Osteocyte (in vitro differentiated cells): ENCODE measurements around the gene DENND5B. TPM values are rescaled to one million over a fixed set of nuclear protein-coding genes. Genes with fewer than 3 reads are reported as not detected.

Source experiments
- DNase-seq: peaks from one replicate; pipeline ENCODE4 v3.0.0; 2021; ENCODE audit warnings: mixed read lengths; ENCODE audit not compliant: unreplicated experiment; ENCODE audit errors: extremely low spot score
- H3K27ac Mint-ChIP-seq: one replicate; pipeline ENCODE4 v1.8.0; 2021; ENCODE audit warnings: mild to moderate bottlenecking, mixed read lengths; ENCODE audit not compliant: unreplicated experiment
- H3K27me3 Mint-ChIP-seq: one replicate; pipeline ENCODE4 v1.8.0; 2021; ENCODE audit warnings: mixed read lengths; ENCODE audit not compliant: unreplicated experiment
- H3K36me3 Mint-ChIP-seq: one replicate; pipeline ENCODE4 v1.8.0; 2021; ENCODE audit warnings: mixed read lengths; ENCODE audit not compliant: unreplicated experiment
- H3K4me1 Mint-ChIP-seq: one replicate; pipeline ENCODE4 v1.8.0; 2021; ENCODE audit warnings: mixed read lengths; ENCODE audit not compliant: unreplicated experiment
- H3K4me3 Mint-ChIP-seq: one replicate; pipeline ENCODE4 v1.8.0; 2021; ENCODE audit warnings: mild to moderate bottlenecking, moderate library complexity, mixed read lengths; ENCODE audit not compliant: unreplicated experiment
- H3K9me3 Mint-ChIP-seq: one replicate; pipeline ENCODE4 v1.8.0; 2021; ENCODE audit warnings: mixed read lengths; ENCODE audit not compliant: unreplicated experiment
- total RNA-seq: library from RNA; stranded (reverse); gene quantifications from 2 replicates; pipeline ENCODE4 v1.2.1, GENCODE V29; 2021
- TF ChIP-seq, protein P1 (sequence below): fragments of 200-600 bp; sonication (generic); IDR thresholded peaks from 2 replicates; pipeline ENCODE4 v1.5.0; 2021; ENCODE audit warnings: antibody characterized with exemption, mild to moderate bottlenecking, moderate library complexity

The DENND5B gene
- total RNA-seq, 1 donor from 2014 or later: 17.8 TPM

DNA sequence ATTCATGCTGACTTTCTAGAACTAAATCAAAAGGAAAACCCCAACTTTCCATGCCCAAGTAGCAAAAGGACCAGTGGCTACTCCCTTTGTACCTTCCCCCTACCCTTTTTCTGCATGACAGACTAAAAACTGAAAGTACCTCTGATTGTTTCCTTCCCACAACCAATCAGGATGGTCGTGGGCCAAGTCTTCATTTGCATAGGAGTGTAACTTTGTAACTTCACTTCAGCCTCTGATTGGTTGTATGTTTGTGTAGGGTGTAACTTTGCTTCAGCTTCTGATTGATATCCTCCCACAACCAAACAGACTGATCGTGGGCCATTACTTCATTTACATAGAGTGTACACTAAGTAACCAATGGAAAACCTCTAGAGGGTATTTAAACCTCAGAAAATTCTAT, 96.5 kb downstream of the DENND5B start:
- Mint-ChIP-seq H3K36me3 (peaks cover 13% of the 10 kb centered on the region), H3K4me1 (peaks cover 65% of the 10 kb centered on the region), H3K27me3 (no peaks in the 10 kb centered on the region), H3K27ac (no peak overlapping the region), H3K9me3 (no peaks in the 10 kb centered on the region), H3K4me3 (no peak overlapping the region)
- DNase-seq: no peak
- TF ChIP-seq, protein P1, sequence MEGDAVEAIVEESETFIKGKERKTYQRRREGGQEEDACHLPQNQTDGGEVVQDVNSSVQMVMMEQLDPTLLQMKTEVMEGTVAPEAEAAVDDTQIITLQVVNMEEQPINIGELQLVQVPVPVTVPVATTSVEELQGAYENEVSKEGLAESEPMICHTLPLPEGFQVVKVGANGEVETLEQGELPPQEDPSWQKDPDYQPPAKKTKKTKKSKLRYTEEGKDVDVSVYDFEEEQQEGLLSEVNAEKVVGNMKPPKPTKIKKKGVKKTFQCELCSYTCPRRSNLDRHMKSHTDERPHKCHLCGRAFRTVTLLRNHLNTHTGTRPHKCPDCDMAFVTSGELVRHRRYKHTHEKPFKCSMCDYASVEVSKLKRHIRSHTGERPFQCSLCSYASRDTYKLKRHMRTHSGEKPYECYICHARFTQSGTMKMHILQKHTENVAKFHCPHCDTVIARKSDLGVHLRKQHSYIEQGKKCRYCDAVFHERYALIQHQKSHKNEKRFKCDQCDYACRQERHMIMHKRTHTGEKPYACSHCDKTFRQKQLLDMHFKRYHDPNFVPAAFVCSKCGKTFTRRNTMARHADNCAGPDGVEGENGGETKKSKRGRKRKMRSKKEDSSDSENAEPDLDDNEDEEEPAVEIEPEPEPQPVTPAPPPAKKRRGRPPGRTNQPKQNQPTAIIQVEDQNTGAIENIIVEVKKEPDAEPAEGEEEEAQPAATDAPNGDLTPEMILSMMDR: no peak

DNA sequence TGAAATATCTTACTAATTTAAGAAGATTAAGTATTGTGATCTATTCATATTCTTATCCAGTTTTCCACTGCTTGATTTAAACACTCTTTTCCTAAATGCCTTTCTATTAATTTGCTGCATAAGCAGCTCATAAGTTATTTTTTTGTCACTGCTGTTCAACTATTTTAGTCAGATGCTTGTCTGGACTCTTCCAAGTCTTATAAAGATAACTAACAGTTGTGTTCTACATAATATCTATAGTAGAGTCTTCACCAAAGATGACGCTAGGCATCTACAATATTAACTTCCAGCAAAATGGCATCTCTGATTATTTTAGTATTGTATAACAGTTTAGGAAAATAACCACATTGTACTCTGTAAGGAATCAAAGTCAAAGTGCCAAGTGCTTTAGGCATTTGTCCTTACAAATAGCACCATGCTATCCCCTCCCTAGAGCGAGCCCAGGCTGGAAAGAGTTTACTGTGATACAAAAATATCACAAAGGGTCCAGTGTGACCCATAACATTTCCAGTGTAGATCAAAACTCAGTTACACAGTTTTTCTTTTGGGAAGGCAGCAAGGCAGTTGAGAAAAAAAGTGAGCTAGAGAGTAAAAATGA, 98.2 kb downstream of the DENND5B start:
- H3K9me3 Mint-ChIP-seq: no peaks in the 10 kb centered on the region
- H3K4me1 Mint-ChIP-seq: peaks cover 69% of the 10 kb centered on the region
- TF ChIP-seq, protein P1: no peak
- H3K27me3 Mint-ChIP-seq: no peaks in the 10 kb centered on the region
- no peak for DNase-seq
- H3K4me3 Mint-ChIP-seq: no peak overlapping the region
- peak overlapping the region; percentile 36 for H3K27ac Mint-ChIP-seq
- peaks cover 16% of the 10 kb centered on the region for H3K36me3 Mint-ChIP-seq

DNA sequence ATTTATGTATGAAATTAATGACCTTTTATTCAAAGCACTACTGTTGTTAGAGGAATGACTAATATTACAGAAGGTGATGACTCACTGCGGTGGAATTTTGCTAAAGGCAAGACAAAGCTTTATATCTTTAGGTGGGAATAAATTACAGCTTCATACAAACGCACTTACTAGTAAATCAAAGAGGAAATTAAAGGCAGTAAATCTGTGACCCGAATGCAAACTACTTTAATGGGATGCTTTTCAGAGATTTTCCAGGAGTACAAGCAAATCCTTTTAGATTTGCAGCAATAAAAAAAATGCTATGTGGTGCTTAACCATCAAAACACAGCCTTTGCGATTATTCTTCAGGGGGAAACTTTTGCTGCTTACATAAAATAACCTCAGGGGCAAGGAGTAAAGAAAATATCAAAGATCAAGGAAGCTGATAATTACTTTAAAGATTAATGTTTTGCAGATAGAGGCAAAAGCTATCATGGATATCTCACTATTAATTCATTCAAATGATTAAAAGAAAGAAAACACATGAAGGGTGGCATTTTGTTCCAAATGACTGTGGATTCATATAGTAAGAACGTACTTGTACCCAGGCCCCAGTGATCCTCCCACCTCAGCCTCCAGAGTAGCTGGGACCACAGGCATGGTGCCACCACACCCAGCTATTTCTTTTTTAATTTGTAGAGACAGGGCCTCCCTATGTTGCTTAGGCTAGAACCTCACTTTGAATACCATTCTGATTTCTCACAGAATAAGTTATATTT, 98.9 kb downstream of the DENND5B start:
- H3K36me3 Mint-ChIP-seq: peaks cover 16% of the 10 kb centered on the region
- TF ChIP-seq, protein P1: no peak
- DNase-seq: no peak
- H3K4me3 Mint-ChIP-seq: no peak overlapping the region
- no peaks in the 10 kb centered on the region for H3K9me3 Mint-ChIP-seq
- H3K27ac Mint-ChIP-seq: peak overlapping the region; percentile 56
- H3K4me1 Mint-ChIP-seq: peaks cover 64% of the 10 kb centered on the region
- no peaks in the 10 kb centered on the region for H3K27me3 Mint-ChIP-seq

DNA sequence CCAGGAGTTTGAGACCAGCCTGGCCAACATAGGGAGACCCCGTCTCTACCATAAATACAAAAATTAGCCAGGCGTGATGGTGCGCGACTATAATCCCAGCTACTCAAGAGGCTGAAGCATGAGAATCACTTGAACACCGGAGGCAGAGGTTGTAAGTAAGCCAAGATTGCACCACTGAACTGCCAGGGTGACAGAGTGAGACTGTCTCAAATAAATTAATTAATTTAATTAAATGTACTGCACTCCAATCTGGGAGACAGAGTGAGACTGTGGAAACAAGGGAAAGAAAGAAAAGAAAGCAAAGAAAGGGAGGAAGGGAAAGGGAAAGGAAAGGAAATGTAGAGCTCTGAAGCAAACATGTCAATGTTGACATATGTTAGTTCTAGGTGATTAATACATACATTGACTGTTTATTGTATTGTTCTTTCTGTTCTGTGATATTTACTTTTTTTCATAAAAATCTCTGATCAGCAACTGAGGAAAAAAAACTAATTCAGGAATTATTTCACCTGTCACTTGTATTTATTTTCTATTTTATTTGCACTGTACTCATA, 99.6 kb downstream of the DENND5B start:
- DNase-seq: no peak
- H3K4me3 Mint-ChIP-seq: no peak overlapping the region
- H3K27me3 Mint-ChIP-seq: no peaks in the 10 kb centered on the region
- H3K4me1 Mint-ChIP-seq: peaks cover 59% of the 10 kb centered on the region
- peak overlapping the region; percentile 56 for H3K27ac Mint-ChIP-seq
- H3K36me3 Mint-ChIP-seq: peaks cover 16% of the 10 kb centered on the region
- H3K9me3 Mint-ChIP-seq: no peaks in the 10 kb centered on the region
- TF ChIP-seq, protein P1: no peak

DNA sequence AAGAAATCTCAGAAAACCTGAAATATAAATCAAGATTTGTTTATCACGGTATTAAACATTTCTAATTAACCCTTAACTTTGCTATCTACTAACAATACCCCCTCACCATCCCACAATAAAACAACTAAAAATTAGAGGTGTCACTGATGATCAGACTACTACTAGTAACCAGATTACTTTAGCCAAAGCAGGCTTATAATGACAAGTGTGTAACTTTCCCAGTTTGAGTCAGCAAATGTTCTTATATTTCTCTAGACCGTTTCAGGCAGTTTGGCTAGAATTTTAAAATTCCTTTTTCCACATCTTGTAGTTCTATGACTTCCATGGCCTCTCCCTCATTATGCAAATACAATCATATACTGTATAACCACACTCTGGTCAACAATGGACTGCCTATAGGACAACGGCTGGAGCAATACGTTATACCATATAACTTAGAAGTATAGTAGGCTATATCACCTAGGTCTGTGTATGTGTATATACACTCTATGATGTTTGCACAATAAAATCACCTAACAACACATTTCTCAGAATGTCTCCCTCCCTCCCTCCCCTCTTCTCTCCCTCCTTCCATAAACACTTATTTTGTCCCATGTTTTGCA, 102.1 kb downstream of the DENND5B start:
- TF ChIP-seq, protein P1: no peak
- Mint-ChIP-seq H3K4me1 (peaks cover 57% of the 10 kb centered on the region), H3K27ac (peak overlapping the region; percentile 50)

More for the DNA sequence above, 102.1 kb downstream of the DENND5B start:
- H3K9me3 Mint-ChIP-seq: no peaks in the 10 kb centered on the region
- no peaks in the 10 kb centered on the region for H3K27me3 Mint-ChIP-seq
- no peak overlapping the region for H3K4me3 Mint-ChIP-seq
- no peak for DNase-seq
- H3K36me3 Mint-ChIP-seq: peaks cover 12% of the 10 kb centered on the region
